ENCODE data around the gene ADAMTS17.

Gene ADAMTS17

GRCh38 chr15:100256101-100256969, 85.4 kb downstream of the ADAMTS17 start:
- TF ChIP-seq CTCF (IDR thresholded peaks at IDR 0.05; ENCODE audit: low read depth, low read length): no peak
- H3K4me3 ChIP-seq (ENCODE audit: low read depth, low read length): no peak overlapping the region

DNA sequence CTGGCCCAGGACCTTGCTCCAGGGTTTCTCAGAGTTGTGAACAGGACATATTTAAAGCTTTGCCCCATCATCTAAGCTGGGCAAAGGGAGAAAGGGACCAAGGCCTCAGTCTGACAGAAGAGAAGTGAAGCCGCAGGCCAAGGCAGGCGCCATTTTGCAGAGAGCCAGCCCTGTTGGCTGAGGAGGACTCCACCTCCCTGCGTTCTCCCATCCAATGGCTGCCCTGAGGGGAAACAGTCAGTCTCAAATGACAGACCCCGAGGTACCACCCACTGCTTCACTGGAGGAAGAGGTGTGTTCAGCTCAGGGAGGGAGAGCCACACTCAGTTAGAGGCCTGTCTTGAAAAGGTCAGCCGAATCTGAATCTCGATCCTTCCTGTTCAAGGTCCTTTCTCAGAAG, 86.1 kb downstream of the ADAMTS17 start:
- TF ChIP-seq CTCF (IDR thresholded peaks at IDR 0.05; ENCODE audit: low read depth, low read length): no peak
- H3K4me3 ChIP-seq (ENCODE audit: low read depth, low read length): no peak overlapping the region

DNA sequence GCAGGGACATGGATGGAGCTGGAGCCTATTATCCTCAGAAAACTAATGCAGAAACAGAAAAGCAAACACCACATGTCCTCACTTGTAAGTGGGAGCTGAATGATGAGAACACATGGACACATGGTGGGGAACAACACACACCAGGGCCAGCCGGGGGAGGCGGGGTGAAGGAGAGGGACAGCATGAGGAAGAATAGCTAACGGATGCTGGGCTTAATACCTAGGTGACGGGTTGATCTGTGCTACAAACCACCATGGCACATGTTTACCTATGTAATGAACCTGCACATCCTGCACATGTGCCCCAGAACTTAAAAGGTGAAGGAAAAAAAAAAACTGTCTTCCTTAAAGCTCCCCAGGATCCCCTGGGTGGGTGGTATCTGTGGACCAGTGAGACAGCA, 87.1 kb downstream of the ADAMTS17 start:
- H3K4me3 ChIP-seq (ENCODE audit: low read depth, low read length): no peak overlapping the region
- no peak for TF ChIP-seq CTCF (IDR thresholded peaks at IDR 0.05; ENCODE audit: low read depth, low read length)

GRCh38 chr15:100254285-100254684, 87.5 kb downstream of the ADAMTS17 start:
- H3K4me3 ChIP-seq (ENCODE audit: low read depth, low read length): no peak overlapping the region
- no peak for TF ChIP-seq CTCF (IDR thresholded peaks at IDR 0.05; ENCODE audit: low read depth, low read length)

DNA sequence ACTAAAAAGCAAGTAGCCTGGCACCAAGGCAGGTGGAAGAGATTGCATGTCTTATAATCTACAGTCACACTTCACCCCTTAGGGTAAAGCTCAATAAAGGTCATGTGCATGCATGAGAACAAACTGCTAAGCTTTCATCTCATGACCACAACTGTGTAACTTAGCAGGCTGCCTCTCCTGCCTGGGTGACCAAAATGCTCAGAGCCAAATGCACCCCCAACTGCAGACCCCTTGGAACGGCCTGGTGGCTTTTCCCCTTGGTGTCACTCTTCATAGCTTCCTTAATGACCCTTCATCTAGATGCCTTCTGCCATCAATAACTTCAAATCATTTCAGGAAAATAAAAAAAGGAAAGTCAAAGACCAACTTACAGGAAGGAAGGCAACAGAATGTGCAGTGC, 88.1 kb downstream of the ADAMTS17 start:
- H3K4me3 ChIP-seq (ENCODE audit: low read depth, low read length): no peak overlapping the region
- no peak for TF ChIP-seq CTCF (IDR thresholded peaks at IDR 0.05; ENCODE audit: low read depth, low read length)

GRCh38 chr15:100252779-100253417, 88.9 kb downstream of the ADAMTS17 start:
- no peak for TF ChIP-seq CTCF (IDR thresholded peaks at IDR 0.05; ENCODE audit: low read depth, low read length)

DNA sequence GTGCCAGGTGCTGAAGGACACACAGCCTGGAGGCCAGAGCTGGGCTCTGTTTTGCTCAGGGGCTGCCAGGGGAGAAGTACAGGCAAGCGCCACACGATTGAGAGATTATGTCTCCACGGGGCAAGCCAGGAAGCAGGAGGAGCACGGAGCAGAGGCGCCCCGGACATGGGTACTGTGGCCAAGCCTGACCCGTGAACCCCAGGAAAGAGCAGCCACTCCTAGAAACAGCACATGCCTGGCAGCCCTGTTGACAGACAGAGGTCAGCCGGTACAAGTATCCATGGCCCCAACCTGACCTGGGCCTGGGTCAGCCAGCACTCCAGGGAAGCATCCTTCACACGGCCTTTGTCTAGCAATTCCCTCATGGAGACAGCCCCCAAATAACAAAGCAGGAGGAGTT, 89.4 kb downstream of the ADAMTS17 start:
- no peak overlapping the region for H3K4me3 ChIP-seq (ENCODE audit: low read depth, low read length)
- no peak for TF ChIP-seq CTCF (IDR thresholded peaks at IDR 0.05; ENCODE audit: low read depth, low read length)

More at GRCh38 chr15:100252779-100253417, 88.9 kb downstream of the ADAMTS17 start:
- no peak overlapping the region for H3K4me3 ChIP-seq (ENCODE audit: low read depth, low read length)
